ENCODE data around the gene ZRANB3. TPM values are rescaled to one million over a fixed set of nuclear protein-coding genes. Genes with fewer than 3 reads are reported as not detected.

The ZRANB3 gene
- total and polyA plus RNA-seq, 4 donors: 2.5 to 7.2 (median 4.1) TPM

- WGBS: 99% methylated on average over 1 of the region's 1 CpG
- no peaks in the 10 kb centered on the region for H3K36me3 ChIP-seq (ENCODE audit: control insufficient read depth in 4 of 4, insufficient read depth in 3 of 4, low read depth in 1 of 4, low read length in 3 of 4)
- H3K27ac ChIP-seq (ENCODE audit: low read depth in 1 of 2, low read length in 2 of 2): no peak overlapping the region
- no peaks in the 10 kb centered on the region for H3K27me3 ChIP-seq (ENCODE audit: control insufficient read depth in 4 of 4, insufficient read depth in 4 of 4, low read length in 3 of 4)
- no peak overlapping the region for H3K9ac ChIP-seq (ENCODE audit: low read depth in 1 of 2, low read length in 2 of 2)
- H3K4me1 ChIP-seq (ENCODE audit: control insufficient read depth in 4 of 4, insufficient read depth in 4 of 4, low read length in 3 of 4): no peaks in the 10 kb centered on the region
- no peak overlapping the region for H3K4me3 ChIP-seq (ENCODE audit: low read depth in 1 of 3, low read length in 3 of 3)
- TF ChIP-seq TAF1 (conservative IDR thresholded peaks at IDR 0.05): no peak
- no peak for TF ChIP-seq ATF3 (IDR thresholded peaks at IDR 0.05)
- TF ChIP-seq YY1 (IDR thresholded peaks at IDR 0.05): no peak
- no peak for TF ChIP-seq EGR1 (IDR thresholded peaks at IDR 0.05; ENCODE audit: low read depth in 2 of 2)
- no peak for TF ChIP-seq NR2F2 (IDR thresholded peaks at IDR 0.05)
- no peak for DNase-seq (ENCODE audit: low spot score)
- no peaks in the 10 kb centered on the region for H3K9me3 ChIP-seq (ENCODE audit: control insufficient read depth in 4 of 4, low read length in 3 of 4)
Observed at GRCh38 chr2:135456835-135457234, 74.2 kb downstream of the ZRANB3 start.

- no peaks in the 10 kb centered on the region for H3K4me1 ChIP-seq (ENCODE audit: control insufficient read depth in 4 of 4, insufficient read depth in 4 of 4, low read length in 3 of 4)
- no peak overlapping the region for H3K4me3 ChIP-seq (ENCODE audit: low read depth in 1 of 3, low read length in 3 of 3)
- H3K27ac ChIP-seq (ENCODE audit: low read depth in 1 of 2, low read length in 2 of 2): no peak overlapping the region
- no peaks in the 10 kb centered on the region for H3K9me3 ChIP-seq (ENCODE audit: control insufficient read depth in 4 of 4, low read length in 3 of 4)
- H3K27me3 ChIP-seq (ENCODE audit: control insufficient read depth in 4 of 4, insufficient read depth in 4 of 4, low read length in 3 of 4): no peaks in the 10 kb centered on the region
- 95% methylated on average over 2 of the region's 2 CpGs for WGBS
- no peak for TF ChIP-seq HNF4A (conservative IDR thresholded peaks at IDR 0.05)
- TF ChIP-seq CTCF (IDR thresholded peaks at IDR 0.05; ENCODE audit: low read depth, low read length, missing input control): no peak
- no peak for TF ChIP-seq REST (IDR thresholded peaks at IDR 0.05)
- TF ChIP-seq TAF1 (conservative IDR thresholded peaks at IDR 0.05): no peak
- no peak for TF ChIP-seq FOXA1 (IDR thresholded peaks at IDR 0.05)
- TF ChIP-seq RXRA (IDR thresholded peaks at IDR 0.05): no peak
- no peak for TF ChIP-seq NR2F2 (IDR thresholded peaks at IDR 0.05)
- TF ChIP-seq JUND (IDR thresholded peaks at IDR 0.05): no peak
- TF ChIP-seq GABPA (IDR thresholded peaks at IDR 0.05 in 1 of 2, conservative IDR thresholded peaks at IDR 0.05 in 1 of 2): no peak
- no peak for TF ChIP-seq MAX (IDR thresholded peaks at IDR 0.05)
- no peak for TF ChIP-seq YY1 (IDR thresholded peaks at IDR 0.05)
- no peak for TF ChIP-seq EGR1 (IDR thresholded peaks at IDR 0.05; ENCODE audit: low read depth in 2 of 2)
- no peak for TF ChIP-seq RAD21 (IDR thresholded peaks at IDR 0.05)
- TF ChIP-seq FOXA2 (IDR thresholded peaks at IDR 0.05): no peak
- no peak for TF ChIP-seq HNF4G (IDR thresholded peaks at IDR 0.05)
- TF ChIP-seq SP1 (IDR thresholded peaks at IDR 0.05): no peak
- no peak for TF ChIP-seq ZBTB33 (IDR thresholded peaks at IDR 0.05)
- H3K36me3 ChIP-seq (ENCODE audit: control insufficient read depth in 4 of 4, insufficient read depth in 3 of 4, low read depth in 1 of 4, low read length in 3 of 4): no peaks in the 10 kb centered on the region
- no peak overlapping the region for H3K9ac ChIP-seq (ENCODE audit: low read depth in 1 of 2, low read length in 2 of 2)
- no peak for DNase-seq (ENCODE audit: low spot score)
Observed at GRCh38 chr2:135456431-135456830, 74.6 kb downstream of the ZRANB3 start.

Data from liver (tissue), 9 donors.